Measurements from ENCODE around the gene PIGC.

Gene PIGC

DNA sequence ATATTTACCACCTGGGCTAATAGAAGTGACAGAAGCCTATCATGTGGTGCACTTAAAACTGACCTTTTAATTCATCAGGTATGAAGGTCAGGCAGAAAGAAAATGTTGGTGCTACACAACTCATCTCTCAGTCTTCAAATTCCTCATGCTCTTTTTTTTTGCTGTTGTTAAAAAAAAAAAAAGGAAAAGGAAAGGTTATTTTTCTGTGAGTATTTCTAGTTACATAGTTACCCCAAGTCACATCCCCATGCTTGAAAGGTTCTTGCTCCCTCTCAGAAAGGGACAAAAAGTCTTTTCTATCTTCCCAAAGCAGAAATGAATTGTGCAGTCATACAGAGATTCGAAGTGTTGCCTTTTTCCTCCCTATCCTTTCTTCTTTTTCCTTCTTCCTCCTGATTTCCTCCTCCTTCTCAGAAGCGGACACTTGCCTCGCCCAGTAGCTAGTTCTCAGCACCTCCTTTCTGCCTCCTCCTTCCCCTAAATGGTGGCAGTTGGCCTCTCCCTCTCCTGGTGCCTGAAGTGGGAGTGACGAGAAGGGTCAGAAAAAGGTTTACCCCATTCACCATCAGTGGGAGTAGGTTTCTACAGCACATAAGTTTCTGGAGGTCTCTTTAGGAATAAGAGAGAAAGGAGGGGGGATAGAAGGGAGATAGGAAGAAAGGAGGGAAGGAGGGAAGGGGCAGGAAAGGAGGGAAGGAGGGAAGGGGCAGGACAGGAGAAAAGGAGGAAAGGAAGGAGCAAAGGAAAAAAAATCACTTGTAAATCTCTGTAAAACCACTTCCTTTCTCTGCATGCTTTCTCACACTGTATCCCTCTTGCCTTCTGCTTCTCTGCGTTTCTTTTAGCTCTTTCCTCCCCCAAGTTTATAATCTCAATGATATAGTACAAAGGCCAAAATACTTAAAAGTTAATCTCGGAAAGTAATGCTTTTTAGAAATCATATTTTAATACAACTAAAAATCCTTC is 43.8 kb downstream of the PIGC start:
- no peak for DNase-seq (ENCODE audit: low read depth in 2 of 2, low spot score in 1 of 2)

DNA sequence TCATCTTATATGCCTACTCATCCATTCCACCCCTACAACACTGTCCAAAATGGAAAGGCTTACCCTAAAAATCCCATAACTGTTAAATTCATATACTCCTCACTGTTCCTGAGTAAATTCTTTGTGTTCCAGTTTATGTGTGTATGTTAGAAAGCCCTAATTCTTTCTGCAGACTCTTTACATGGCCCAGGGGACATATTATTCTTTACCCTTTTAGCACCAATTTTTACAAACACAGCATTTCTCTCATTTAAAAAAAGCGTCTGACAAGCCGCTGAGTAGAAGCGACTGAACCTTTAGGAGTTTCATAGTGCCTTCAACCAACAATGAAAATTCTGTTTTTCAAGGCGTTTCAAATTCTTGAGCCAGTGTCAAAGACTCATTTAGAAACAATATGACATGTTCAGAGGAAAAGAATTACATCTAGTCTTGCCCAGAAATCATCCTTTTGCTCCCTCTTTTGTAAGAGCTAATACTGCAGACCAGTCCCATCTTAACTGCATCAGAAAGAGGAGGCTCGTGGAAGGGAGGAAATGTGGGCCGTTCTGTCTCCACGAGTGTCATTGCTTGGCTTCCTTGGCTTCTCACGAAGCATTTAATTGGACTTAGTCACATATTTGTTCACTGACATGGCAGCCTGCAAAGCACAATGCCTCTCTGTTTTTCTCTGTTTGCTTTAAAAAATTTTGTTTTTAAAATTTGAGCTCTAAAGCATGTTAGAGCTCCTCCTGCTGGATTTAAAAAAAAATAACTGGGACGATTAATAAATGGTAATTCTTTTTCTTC is 44.7 kb downstream of the PIGC start:
- no peak for DNase-seq (ENCODE audit: low read depth in 2 of 2, low spot score in 1 of 2)

DNA sequence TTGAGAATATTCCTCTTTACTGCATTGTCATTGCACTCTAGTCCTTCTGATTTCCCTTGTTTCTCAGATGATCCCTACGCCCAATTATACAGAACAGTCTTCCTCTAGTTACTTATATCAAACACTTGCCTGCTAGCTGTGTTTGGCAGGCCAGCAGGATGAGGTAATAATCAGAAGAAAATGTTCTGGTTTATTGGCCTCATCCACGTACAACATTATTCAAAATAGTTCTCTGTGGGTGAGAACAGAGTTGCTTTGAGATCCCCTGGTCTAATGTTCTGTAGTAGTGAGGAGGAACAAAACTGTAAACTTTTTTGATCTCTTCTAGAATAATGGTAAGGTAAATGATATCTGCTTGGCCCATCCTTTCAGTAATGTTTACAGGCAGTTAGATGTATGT is 45.7 kb downstream of the PIGC start:
- no peak for DNase-seq (ENCODE audit: low read depth in 2 of 2, low spot score in 1 of 2)

DNA sequence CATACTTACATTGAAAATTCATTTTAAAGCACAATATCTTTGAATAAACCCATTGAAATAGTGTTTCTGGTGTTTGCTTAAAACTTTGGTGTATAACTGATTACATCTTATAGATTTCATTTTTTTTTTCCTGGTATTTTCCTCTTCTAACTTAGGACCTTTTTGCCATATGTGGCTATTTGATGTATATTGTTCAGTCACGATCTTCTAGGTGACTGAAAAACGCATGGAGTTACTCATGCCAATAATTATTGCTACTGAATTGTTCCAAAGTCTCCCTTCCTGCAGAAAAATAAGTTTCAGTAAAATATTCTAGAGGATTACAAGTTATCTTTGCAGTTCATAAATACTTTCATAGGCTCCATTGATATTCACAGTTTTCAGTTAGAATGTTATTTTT is 46.2 kb downstream of the PIGC start:
- no peak for DNase-seq (ENCODE audit: low read depth in 2 of 2, low spot score in 1 of 2)

DNA sequence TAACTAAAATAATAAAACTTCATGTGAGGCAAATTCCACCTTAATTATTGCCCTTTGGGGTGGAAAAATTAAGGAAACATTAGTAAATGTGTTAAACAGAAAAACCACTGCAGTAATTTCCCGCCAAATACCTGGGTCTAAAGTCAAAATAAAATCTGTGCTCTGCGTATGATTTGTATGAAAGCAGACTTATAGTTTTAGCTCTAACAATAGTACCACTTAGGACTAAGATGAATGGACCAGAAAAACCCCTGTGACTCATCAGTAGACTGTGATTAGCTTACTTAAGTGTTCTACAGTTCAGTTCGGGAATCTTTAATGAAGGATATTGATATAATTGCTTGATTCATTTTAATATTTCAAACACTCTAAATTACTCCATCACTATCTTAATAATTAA is 46.6 kb downstream of the PIGC start:
- DNase-seq (ENCODE audit: low read depth in 2 of 2, low spot score in 1 of 2) = no peak

DNA sequence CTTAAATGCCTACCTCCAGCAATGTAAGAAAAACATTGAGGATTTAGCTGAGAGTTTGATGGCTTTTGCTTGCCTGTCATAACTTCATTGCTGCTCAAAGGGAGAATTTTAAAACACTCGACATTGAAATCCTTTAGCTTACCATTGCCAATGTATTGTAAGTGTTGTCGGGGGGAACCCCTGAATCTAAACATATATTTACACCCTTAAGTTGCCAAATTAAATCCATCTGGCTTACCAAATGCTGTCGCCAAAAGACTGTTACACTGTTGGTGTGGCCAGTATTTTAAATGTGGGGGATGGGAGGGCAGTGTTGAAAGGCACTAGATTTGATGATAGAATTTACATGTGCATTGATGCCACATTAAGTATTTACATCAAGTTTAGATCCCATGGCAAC is 48.3 kb downstream of the PIGC start:
- DNase-seq (ENCODE audit: low read depth in 2 of 2, low spot score in 1 of 2) = no peak

DNA sequence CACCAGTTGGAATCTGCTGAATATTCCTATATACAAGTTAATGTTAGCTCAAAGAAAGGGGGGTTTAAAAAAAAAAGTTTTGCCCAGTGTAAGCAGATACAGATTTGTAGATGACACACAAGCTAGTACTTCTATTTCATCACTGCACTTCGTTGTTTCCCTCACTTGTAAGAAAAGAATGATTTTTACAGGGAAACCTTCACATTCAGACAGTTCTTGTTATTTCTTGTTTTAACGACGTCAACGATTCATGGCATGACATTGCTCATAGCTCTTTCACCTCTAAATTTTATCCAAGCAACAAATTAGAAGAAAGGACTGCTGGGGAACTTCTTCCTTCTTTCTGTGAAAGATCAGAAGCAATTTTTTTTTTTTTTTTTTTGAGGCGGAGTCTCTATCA is 49.1 kb downstream of the PIGC start:
- DNase-seq (ENCODE audit: low read depth in 2 of 2, low spot score in 1 of 2) = no peak

DNA sequence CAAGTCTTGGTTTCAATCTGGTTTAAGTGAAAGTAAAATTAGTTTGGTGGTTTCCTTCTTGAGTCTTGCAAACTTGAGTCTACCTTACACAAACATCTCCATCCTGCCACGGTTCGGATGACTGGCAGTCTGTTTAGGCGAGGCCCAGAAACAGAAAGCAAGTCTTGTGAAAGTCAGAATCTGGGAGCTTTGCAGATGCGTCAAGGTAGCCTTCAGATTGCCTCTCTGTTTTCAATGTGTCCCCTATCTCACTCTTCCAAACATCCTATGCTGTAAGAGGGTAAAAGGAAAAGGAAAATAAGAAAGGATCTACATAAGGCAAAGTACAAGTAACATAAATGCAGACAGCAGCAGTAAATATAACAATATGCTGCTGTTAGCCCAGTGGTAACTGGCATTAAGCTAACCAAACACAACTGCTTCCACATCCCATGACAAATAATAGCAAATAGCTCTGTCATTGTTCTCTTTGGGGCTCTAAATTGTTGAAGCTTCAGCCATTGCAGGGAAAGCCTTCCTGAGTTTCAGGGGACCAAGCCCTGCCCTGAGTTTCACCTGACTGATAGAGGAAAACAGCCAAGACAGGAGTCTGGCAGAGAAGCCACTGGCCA is 49.6 kb downstream of the PIGC start:
- DNase-seq (ENCODE audit: low read depth in 2 of 2, low spot score in 1 of 2) = peak; percentile 22 to 36

DNA sequence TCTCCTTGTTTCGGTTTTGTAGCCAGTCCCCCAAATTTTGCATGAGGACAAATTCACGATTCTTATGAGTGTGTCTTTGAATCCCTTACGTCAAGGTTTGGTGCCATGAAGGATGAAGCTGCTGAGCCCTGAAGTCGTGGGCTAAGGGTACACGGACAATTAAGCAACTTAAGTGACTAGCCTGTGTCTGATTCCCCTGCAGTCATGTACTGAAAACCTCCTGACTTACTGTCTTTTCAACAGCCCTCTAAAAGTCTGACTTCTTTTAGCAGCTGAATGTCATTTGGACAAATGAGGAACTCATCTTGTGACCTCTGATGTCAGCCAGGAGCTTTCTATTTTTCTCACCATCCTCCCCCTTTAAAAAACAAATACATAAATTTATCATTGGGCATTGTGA is 50.5 kb downstream of the PIGC start:
- DNase-seq (ENCODE audit: low read depth in 2 of 2, low spot score in 1 of 2) = no peak

DNA sequence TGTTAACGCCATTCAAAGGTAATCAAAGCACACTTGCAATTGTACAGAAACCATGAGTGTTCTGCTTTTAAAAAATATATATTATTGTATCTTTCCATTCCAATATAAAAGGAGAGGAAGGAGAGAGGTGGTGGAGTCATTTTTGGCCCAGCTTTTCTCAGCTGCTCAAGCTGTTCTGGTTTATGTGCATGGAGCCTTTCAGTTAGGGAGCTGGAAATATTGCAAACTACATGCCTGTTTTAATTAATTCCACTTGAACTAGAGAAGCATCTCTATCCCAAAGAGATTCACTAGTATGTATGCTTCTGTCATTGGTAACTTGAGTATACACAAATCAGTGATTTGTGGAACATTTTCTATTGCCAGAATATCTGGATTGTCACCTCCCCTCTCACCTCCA is 51.9 kb downstream of the PIGC start:
- DNase-seq (ENCODE audit: low read depth in 2 of 2, low spot score in 1 of 2) = no peak

All from stimulated activated CD8-positive, alpha-beta memory T cell treated with anti-CD3 and anti-CD28 coated beads, Interleukin-4, amount 100 ng/mL, for 1 hour (primary cell).